ENCODE measurements around the gene ATP6V0D1.
A peak's percentile ranks its signal among the peaks of the same experiment; 100 is the strongest.

ATP6V0D1 gene

DNA sequence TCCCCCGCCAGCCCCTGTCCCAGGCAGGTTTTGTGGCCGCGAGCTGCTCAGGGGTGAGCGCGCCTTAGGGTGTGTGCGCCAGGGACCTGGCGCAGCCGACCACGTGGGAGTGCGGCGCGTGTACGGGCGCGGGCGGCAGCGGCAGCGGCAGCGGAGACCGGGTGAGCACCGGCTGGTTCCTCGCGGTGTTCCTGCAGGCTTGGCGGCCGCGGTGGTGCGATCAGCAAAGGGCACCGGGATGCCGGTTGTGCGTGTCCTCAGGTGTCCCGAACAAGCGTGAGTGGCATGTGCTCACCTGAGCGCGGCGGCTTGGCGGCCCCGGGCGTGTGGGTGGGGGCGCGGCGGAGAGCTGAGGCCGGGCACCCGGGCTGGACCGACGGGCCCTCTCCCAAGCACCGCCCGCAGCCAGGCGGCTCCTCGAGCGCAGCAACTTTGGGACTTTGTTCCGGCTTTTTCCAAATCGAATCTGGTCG is 50.4 kb downstream of the ATP6V0D1 start (continued):
- TF ChIP-seq ZFP69B (tag by site-specific recombination; IDR thresholded peaks at IDR 0.05) (no peak), SETDB1 (IDR thresholded peaks at IDR 0.05; ENCODE audit: insufficient read length, low read length) (no peak), IKZF3 (tag by site-specific recombination; IDR thresholded peaks at IDR 0.05) (no peak), SP3 (tag by site-specific recombination; IDR thresholded peaks at IDR 0.05) (peak; percentile 32; the same call in 1 of the 2 replicates), WT1 (tag by site-specific recombination; IDR thresholded peaks at IDR 0.05) (no peak), YY1 (tag by site-specific recombination; IDR thresholded peaks at IDR 0.05) (no peak), ZFHX2 (tag by site-specific recombination; conservative IDR thresholded peaks at IDR 0.05) (peak; percentile 89), ZNF146 (tag by site-specific recombination; IDR thresholded peaks at IDR 0.05) (no peak), OSR2 (tag by site-specific recombination; IDR thresholded peaks at IDR 0.05) (no peak), ZNF16 (tag by site-specific recombination; IDR thresholded peaks at IDR 0.05; ENCODE audit: low read depth) (no peak), ZNF791 (tag by site-specific recombination; IDR thresholded peaks at IDR 0.05) (no peak), TSHZ1 (tag by site-specific recombination; IDR thresholded peaks at IDR 0.05; ENCODE audit: borderline replicate concordance) (no peak), ZNF645 (tag by site-specific recombination; IDR thresholded peaks at IDR 0.05) (no peak), ZNF777 (tag by site-specific recombination; IDR thresholded peaks at IDR 0.05; ENCODE audit: borderline replicate concordance) (peak; percentile 54; the same call in 1 of the 2 replicates), ZNF10 (tag by site-specific recombination; IDR thresholded peaks at IDR 0.05) (no peak), ZFP3 (tag by site-specific recombination; IDR thresholded peaks at IDR 0.05; ENCODE audit: low read depth) (no peak), BCL11B (tag by site-specific recombination; IDR thresholded peaks at IDR 0.05; ENCODE audit: low read depth) (no peak), ZBTB20 (tag by site-specific recombination; IDR thresholded peaks at IDR 0.05) (peak; percentile 63; the same call in 1 of the 2 replicates), ZNF621 (tag by site-specific recombination; IDR thresholded peaks at IDR 0.05) (no peak), ZNF335 (tag by site-specific recombination; conservative IDR thresholded peaks at IDR 0.05) (peak; percentile 63; the same call in 1 of the 2 replicates), ZNF660 (tag by site-specific recombination; IDR thresholded peaks at IDR 0.05) (no peak), ZNF626 (tag by site-specific recombination; IDR thresholded peaks at IDR 0.05) (no peak), GLI2 (tag by site-specific recombination; IDR thresholded peaks at IDR 0.05; ENCODE audit: borderline replicate concordance, low read depth) (no peak), KLF16 (tag by site-specific recombination; IDR thresholded peaks at IDR 0.05) (peak; percentile 83), ZNF561 (tag by site-specific recombination; IDR thresholded peaks at IDR 0.05; ENCODE audit: borderline replicate concordance) (no peak), ZNF433 (tag by site-specific recombination; IDR thresholded peaks at IDR 0.05; ENCODE audit: low read depth) (no peak), ZNF473 (tag by site-specific recombination; IDR thresholded peaks at IDR 0.05) (no peak), HOXC10 (CRISPR knock-in tag; IDR thresholded peaks at IDR 0.05) (no peak), ZNF549 (tag by site-specific recombination; IDR thresholded peaks at IDR 0.05) (no peak), ZNF610 (tag by site-specific recombination; IDR thresholded peaks at IDR 0.05; ENCODE audit: borderline replicate concordance) (no peak)
- TF ChIP-seq, protein P1, sequence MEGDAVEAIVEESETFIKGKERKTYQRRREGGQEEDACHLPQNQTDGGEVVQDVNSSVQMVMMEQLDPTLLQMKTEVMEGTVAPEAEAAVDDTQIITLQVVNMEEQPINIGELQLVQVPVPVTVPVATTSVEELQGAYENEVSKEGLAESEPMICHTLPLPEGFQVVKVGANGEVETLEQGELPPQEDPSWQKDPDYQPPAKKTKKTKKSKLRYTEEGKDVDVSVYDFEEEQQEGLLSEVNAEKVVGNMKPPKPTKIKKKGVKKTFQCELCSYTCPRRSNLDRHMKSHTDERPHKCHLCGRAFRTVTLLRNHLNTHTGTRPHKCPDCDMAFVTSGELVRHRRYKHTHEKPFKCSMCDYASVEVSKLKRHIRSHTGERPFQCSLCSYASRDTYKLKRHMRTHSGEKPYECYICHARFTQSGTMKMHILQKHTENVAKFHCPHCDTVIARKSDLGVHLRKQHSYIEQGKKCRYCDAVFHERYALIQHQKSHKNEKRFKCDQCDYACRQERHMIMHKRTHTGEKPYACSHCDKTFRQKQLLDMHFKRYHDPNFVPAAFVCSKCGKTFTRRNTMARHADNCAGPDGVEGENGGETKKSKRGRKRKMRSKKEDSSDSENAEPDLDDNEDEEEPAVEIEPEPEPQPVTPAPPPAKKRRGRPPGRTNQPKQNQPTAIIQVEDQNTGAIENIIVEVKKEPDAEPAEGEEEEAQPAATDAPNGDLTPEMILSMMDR (tag by site-specific recombination; IDR thresholded peaks at IDR 0.05) = no peak
- TF ChIP-seq, protein P2, sequence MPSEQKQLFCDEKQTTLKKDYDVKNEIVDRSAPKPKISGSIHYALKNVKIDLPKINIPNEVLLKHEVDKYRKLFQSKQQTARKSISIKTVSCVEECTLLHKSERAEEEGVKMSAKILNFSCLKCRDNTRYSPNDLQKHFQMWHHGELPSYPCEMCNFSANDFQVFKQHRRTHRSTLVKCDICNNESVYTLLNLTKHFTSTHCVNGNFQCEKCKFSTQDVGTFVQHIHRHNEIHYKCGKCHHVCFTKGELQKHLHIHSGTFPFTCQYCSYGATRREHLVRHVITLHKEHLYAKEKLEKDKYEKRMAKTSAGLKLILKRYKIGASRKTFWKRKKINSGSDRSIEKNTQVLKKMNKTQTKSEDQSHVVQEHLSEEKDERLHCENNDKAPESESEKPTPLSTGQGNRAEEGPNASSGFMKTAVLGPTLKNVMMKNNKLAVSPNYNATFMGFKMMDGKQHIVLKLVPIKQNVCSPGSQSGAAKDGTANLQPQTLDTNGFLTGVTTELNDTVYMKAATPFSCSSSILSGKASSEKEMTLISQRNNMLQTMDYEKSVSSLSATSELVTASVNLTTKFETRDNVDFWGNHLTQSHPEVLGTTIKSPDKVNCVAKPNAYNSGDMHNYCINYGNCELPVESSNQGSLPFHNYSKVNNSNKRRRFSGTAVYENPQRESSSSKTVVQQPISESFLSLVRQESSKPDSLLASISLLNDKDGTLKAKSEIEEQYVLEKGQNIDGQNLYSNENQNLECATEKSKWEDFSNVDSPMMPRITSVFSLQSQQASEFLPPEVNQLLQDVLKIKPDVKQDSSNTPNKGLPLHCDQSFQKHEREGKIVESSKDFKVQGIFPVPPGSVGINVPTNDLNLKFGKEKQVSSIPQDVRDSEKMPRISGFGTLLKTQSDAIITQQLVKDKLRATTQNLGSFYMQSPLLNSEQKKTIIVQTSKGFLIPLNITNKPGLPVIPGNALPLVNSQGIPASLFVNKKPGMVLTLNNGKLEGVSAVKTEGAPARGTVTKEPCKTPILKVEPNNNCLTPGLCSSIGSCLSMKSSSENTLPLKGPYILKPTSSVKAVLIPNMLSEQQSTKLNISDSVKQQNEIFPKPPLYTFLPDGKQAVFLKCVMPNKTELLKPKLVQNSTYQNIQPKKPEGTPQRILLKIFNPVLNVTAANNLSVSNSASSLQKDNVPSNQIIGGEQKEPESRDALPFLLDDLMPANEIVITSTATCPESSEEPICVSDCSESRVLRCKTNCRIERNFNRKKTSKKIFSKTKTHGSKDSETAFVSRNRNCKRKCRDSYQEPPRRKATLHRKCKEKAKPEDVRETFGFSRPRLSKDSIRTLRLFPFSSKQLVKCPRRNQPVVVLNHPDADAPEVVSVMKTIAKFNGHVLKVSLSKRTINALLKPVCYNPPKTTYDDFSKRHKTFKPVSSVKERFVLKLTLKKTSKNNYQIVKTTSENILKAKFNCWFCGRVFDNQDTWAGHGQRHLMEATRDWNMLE (tag by site-specific recombination; conservative IDR thresholded peaks at IDR 0.05; ENCODE audit: low read depth) = no peak
